NCI-H146 treated with DMSO at 0.1 percent for 48 hours (cell line): ENCODE results near the gene HOXD3.

ENCODE experiments used
- DNase-seq: peaks from one replicate; lab custom pipeline; 2025; ENCODE audit not compliant: unreplicated experiment; lab: John Stamatoyannopoulos, UW

HOXD3 gene

DNA sequence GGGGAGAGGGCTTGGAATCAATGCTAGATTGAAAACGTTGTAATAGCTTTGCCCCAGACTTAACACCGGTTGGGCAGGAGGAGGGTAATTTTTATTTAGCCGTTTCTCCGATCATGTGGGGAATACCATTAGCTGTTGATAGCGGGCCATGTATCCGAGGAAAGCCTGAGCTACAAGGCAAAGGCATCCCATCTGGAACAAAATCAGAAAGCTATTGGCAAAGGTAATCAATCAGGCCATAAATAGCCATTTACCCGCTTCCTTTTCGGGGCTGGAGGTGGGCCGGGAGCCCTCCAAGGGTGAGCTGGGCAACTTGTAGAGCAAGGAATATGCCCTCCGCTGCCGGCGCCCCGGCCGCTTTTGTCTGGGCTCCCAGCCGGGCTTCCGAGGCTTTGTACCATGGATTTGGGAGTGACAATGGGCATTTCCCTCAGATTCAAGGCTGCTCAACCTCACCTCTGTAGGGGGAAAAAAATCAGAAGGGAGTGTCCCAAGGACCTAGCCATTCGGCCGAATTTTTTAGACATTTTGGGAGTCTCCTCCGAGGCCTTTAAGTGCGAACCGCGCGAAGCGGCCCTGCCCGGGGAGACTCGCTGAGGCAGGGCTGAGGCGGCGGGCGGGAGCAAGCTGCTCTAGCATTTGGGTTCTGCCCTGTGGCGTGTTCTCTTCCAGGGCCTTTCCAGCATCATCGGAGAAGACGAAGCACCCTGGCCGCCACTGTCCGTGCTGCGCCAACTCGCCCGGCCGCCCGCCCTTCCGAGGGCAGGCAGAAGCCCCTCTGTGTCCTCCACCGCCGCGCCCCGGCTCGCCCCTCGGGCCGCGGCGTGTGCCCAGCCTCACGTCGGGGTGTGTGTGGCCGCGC, 35.7 kb upstream of the HOXD3 start:
- DNase-seq: no peak

DNA sequence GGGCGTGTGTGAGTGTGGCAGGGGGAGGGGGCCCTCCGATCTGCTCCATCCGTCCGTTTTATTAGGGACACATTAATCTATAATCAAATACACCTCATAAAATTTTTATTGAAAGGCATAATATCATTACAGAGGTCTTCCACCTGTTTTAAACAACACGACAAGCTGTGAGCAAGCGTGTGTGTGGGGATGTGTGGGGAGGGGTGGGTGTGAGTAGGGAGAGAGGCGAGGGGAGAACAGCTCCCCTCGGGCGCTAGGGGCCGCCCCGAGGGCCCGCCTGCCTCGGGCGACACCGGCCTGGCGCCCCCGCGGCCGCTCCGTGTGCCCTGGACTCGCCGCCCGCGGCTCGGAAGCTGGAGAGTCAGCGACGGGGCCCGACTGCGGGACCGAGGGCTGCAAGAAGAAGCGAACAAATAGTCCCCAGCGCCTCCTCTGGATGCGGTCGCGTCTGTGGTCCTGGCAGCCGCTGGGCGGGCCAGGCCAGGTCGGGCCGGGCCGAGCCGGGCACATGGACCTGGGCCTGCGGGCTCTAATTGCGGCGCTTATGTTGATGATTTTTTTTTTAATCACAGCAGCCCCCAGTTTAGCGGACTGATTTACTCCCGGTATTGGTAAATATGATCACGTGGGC, 34.9 kb upstream of the HOXD3 start:
- no peak for DNase-seq

DNA sequence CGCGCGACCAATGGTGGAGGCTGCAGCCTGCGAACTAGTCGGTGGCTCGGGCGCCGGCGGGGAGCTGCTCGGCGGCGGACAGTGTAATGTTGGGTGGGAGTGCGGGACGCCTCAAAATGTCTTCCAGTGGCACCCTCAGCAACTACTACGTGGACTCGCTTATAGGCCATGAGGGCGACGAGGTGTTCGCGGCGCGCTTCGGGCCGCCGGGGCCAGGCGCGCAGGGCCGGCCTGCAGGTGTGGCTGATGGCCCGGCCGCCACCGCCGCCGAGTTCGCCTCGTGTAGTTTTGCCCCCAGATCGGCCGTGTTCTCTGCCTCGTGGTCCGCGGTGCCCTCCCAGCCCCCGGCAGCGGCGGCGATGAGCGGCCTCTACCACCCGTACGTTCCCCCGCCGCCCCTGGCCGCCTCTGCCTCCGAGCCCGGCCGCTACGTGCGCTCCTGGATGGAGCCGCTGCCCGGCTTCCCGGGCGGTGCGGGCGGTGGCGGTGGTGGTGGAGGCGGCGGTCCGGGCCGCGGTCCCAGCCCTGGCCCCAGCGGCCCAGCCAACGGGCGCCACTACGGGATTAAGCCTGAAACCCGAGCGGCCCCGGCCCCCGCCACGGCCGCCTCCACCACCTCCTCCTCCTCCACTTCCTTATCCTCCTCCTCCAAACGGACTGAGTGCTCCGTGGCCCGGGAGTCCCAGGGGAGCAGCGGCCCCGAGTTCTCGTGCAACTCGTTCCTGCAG, 34.3 kb upstream of the HOXD3 start, which contains the start of gene HOXD9:
TSS of gene HOXD9 (plus strand) at position 37 of the 728 bp plus-strand sequence. CDS start at position 87, 50 bp downstream.
- DNase-seq: no peak

DNA sequence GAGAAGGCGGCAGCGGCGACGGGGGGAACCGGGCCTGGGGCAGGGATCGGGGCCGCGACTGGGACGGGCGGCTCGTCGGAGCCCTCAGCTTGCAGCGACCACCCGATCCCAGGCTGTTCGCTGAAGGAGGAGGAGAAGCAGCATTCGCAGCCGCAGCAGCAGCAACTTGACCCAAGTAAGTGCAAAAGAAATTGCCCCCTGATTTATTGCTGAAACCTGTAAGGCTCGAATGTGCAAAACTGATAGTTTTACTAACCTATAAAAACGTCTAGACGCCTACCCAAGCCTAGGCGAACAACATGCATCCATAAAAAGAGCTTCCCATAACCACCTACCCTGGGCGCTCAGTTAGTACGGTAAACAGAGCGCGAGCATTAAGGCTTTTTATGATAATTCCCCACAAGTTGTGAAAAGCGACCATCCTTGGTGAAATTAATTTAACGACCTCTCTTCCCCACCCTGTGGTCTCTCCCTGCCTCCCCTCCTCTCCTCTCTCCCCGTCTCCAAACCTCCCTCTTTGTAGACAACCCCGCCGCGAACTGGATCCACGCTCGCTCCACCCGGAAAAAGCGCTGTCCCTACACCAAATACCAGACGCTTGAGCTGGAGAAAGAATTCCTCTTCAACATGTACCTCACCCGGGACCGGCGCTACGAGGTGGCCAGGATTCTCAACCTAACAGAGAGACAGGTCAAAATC, 33.5 kb upstream of the HOXD3 start:
- no peak for DNase-seq

DNA sequence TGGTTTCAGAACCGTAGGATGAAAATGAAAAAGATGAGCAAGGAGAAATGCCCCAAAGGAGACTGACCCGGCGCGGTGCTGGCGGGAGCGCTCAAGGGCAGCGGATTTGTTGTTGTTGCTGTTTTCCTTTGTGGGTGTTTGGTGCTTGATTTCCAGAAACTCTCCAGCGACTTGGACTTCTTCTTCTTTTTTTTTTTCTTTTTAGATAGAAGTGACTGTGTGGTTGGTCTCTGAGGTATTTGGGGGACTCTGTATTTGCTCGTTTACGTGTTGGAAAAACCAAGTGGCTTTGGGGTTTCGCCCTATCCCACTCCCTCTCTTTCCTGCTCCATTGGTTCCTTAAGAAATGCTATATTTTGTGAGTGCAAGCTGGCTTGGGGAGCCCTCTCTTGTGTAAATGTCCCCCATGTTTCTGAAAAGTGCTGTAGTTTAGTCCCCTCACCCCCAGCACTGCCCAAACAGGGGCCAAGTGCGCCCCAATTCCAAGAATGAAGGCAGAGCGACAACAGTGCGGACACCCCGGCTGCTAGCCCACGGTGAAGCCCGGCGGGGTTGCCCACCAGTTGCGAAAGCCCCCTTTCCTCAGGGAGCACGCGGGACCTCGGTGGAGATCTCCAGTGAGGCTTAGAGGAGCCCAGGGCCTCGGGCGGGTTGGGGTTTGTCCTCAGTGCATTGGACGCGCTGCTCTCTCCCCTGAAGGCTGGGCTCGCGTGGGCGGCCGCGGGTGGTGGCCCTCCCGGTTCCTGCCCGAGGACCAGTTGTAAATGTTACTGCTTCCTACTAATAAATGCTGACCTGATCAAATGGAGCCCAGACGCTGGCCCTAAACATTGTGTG, 32.8 kb upstream of the HOXD3 start:
- DNase-seq: no peak

- DNase-seq: no peak
Measured at GRCh38 chr2:176124947-176125771, 31.9 kb upstream of the HOXD3 start.

DNA sequence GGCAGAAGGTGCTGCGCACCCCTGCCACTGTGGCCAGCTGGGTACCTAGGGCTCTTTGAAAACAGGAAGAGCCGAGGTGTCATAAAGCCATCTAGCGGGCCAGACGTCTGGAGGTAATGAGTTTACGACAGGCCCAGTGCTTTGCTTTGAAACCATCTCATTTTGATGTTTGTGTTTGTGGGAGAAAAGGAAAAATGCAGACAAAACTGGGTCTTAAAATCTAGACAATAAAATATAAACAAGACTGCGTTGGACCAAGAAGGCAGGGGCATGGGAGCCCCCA, 31.4 kb upstream of the HOXD3 start:
- no peak for DNase-seq

GRCh38 chr2:176126929-176127773, 30.0 kb upstream of the HOXD3 start:
- DNase-seq: no peak

- no peak for DNase-seq
Measured at GRCh38 chr2:176127774-176128072, 29.4 kb upstream of the HOXD3 start.

DNA sequence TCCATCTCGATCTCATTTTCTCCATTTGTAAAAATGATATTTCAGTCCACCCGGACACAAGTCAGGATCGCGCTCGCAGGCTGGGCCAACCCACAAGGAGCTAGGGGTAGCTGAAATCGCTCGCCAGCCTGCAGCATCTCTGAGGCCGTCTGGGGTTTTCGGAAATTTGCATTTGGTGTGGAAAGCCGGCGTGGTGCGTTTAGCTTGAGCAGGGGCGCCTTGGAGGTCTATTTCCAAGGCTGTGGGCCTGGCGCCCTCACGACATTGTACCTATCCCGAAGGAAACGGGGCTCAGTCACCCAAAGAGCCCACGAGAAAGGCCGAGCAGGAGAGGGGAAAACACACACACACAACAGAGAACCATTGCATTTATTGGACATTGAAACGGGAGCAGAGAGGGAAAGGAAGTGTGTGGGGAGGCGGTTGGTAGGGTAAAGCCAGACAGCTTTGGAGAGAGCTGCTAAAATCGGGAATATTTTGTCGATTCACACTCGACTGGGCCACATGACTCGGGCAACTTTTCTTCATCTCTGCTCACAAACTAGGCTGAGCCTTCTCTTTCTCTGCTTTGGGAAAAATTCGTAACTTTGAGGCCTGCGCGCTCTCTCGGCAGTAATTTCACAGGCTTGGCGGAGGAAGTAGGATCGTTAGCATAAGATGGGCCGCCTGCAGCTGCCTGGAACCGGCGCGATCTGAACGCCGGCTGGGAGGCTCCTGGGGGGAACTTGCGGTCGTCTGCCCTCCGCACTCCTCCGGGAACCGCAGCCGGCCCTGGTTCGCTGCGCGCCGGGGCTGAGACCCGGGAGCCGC, 28.7 kb upstream of the HOXD3 start:
- DNase-seq: no peak

DNA sequence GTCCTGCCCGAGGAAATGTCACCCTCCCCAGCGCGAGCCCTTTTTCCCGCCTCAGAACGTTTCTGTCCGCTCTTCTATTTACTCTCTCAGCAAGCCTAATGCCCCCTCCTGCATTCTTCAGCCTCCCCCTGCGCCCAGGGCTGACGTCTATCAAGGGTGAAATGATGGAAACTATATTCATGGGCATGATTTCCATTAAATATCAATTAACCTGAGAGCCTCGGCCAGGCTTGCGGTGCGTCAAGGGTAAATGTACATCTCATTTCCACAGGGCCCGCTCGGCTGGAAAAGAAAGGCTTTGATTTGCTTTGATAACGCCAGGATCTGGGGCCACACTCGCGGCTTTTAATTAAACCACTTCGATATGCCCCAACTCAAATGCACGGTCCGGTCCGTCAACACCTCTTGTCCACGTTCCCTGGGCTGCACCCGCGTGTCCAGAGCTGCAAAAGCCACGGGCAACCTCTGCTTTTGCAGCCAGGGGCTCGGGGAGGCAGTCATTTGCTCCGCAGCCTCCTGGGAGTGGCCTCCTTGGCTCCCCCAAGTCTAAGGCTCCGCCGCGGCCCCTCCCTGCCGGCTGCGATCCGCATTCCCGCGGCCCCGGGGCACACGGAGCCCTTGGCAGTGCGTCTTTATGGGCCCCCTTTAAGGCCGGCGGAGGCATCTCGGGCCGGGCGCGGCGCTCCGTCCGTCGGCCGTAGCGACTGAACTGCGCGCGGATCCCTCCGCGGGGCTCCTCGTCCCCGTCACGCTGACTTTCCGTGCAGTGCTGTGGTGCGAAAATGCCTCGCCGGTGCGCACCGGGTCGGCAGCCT, 27.9 kb upstream of the HOXD3 start, which contains the start of gene HOXD8:
TSS of gene HOXD8 (plus strand) at position 724 of the 815 bp plus-strand sequence. CDS start 662 bp downstream, outside the sequence.
- no peak for DNase-seq

DNA sequence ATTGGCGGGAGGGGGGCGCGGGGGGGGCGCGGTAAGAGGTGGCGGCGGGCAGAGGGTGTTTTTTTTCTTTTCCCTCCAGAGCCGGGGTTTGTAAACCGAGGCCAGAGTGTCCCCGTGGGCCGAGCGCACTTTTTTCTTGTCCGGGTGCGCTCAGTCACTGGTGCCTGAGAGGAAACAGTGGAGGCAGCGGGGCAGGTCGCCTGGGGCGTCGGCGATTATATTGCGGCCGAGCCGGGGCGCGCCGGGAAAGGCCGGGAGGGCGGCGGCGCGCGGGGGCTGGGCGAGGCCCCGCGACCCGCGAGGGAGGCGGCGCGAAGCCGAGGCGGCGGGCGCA, 27.3 kb upstream of the HOXD3 start:
- DNase-seq: no peak

DNA sequence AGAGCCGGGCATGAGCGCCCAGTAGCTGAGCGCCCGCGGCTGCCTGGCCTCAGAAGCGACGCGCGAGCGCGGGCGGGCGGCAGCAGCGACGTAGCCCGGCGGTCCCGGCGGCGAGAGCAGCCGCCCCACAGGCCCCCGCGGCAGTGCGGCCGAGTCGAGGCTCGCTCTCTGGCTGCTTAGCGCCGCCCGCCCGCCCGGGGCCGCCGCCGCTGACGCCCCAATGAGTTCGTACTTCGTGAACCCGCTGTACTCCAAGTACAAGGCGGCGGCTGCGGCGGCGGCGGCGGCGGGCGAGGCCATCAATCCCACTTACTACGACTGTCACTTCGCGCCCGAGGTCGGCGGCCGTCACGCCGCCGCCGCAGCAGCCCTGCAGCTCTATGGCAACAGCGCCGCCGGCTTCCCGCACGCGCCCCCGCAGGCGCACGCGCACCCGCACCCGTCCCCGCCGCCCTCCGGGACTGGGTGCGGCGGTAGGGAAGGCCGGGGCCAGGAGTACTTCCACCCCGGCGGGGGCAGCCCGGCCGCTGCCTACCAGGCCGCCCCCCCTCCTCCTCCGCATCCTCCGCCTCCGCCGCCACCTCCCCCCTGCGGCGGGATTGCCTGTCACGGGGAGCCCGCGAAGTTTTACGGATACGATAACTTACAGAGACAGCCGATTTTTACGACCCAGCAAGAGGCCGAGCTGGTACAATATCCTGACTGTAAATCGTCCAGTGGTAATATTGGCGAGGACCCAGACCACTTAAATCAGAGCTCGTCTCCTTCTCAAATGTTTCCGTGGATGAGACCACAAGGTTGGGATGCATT, 26.8 kb upstream of the HOXD3 start:
- no peak for DNase-seq

DNA sequence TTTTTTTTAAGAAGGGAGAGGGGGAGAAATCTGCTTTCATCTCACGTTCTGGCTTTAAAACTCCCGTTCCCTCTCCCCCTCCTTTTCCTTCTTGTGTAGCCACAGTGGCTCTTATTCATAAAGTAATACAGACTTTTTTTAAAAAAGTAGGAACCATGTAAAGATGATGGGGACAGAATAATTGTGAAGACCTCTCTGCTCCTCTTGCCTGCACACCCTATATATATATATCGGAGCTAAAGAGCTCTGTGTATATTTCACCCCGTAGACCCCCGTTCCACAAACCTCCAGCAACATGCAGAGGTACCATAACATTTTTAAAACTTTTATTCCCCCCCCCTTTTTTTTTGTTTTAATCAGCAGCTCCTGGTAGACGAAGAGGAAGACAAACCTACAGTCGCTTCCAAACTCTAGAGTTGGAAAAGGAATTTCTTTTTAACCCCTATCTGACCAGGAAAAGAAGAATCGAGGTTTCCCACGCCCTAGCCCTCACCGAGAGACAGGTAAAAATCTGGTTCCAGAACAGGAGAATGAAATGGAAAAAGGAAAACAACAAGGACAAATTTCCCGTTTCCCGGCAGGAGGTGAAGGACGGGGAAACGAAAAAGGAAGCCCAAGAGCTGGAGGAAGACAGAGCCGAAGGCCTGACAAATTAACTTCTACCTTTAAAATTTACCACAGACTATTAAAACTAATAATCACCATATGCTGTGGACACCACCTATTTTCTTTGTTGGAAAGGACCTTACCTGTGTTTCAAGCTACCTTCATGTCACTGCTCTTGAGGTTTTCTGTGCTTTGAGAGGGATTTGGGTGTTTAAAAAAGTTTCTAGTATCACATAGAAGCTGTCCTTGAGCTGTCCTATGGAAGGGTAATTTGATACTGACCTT, 25.9 kb upstream of the HOXD3 start:
- DNase-seq: no peak

- no peak for DNase-seq
Measured at GRCh38 chr2:176131848-176132158, 25.3 kb upstream of the HOXD3 start.
